HG02623 (cell line): ENCODE measurements around the gene NEAT1.

Experiments
- ATAC-seq: cut with Tn5 transposase; IDR thresholded peaks from one replicate; pipeline ENCODE4 v1.9.1; 2021; ENCODE audit warnings: moderate library complexity; ENCODE audit not compliant: unreplicated experiment

The NEAT1 gene

DNA sequence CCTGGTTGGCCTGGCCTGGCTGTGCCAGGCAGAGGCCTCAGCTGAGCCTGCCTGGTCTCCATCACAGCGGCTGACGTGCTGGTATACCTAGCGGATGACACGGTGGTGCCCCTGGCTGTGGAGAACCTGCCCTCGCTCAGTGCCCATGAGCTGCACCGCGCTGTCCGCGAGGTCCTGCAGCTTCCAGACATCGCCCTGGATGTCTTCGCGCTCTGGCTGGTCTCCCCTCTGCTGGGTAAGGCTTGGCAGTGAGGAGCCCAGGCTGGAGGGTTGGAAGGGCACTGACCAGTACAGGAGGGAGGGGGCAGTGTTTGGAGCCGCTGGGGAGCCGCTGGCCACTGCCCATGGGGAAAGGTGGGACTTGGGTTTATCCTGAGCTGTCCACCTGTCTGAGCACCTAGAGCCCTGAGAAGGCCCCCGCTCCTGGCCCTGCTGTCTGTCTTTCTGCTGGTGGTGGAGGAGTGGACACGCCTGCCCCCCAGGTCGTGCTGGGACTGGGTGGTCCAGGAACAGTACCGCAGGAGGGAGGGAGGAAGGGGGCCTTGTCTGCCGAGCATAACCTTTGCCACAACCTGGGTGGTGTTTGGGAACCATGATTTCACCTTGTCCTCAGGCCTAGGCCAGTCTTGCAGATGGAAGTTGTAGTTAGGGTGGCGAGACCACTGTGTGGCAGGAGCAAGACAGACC lies 33.2 kb upstream of the NEAT1 start:
- ATAC-seq: no peak

DNA sequence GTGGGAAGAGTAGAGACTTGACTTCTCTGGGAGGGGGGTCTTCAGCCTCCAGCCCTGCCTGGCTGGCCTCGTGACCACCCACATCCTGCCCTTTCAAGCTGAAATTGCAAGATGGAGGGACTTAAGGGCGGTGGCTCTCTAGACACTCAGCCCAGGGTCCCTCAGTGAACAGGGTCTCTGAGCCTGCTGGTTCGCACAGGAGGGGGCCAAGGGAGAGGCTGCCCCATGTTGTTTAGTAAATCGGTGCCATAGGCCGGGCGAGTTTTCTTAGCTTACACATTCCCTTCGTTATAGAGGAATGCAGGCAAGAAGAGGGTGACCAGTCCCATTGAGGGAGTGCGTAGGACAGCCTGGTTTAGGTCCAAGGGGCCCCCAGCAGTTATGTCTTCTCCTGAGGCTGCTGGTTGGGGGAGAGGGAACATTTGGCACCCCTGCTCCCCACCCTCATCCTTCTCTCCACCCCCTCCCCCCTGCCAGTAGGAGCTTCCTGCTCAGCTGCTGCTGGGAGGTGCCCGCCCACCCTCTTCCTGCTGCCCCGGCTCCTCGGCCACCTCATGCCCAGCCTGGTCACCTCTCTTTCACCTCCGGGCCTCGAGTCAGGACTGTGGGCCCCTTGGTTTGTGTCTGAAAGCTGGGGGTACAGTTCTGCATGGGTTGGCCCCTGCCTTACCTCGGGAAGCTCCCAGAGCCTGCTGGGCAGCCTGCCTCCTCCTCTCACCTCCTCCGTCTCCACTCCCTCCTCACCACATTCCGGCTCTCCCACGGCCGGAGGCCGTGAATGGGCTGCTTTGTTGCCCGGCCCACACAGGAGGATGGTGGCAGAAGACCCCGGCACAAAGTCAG lies 32.3 kb upstream of the NEAT1 start:
- no peak for ATAC-seq

DNA sequence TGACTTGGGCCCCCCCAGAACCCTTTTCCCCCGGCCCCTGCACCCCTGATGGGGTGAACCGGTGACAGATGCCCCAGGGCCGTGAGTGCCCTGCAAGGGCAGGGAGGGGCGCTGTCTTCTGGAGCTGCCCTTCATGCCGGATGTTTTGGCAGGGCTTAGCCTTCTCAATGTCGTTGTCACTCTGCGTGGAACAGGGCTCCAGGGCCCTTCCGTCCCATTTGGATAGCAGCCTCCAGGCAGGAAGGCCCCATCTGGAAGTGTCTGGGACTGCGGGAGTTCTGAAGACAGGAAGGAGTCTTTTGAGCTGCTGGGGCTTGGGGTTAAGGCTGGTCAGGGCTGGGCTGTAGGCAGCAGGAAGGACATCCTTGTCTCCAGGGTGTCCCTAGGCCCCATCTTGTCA lies 31.6 kb upstream of the NEAT1 start:
- no peak for ATAC-seq

DNA sequence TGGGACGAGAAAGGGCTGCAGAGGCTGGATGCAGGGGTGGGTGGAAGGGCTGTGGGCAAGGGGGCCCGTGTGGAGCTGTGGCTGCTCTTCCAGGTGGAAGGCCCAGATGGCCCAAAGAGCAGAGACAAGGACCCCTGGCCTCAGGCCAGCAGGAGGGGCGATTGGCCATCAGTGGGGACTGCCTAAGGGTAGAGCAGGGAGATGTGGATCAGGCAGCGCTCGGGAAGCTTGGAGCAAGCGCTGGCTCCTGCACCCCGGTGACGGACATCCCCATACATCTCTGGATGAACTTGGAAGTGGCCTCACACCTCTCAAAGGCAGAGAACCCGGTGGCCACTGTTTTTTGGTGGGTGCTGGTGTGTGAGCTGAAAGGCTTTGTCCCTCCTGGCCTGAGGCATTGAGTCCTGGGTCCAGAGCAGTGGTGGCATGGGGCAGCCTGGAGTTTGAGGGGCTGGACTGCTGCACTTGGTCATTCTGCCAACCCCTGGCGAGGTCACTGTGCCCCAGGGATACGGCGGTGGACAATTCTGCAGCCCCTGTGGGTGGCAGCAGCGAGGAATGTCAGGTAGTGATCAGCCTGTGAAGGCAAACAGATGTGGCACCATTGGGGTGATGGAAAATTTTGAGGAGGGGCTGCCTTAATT lies 30.3 kb upstream of the NEAT1 start:
- ATAC-seq: no peak

DNA sequence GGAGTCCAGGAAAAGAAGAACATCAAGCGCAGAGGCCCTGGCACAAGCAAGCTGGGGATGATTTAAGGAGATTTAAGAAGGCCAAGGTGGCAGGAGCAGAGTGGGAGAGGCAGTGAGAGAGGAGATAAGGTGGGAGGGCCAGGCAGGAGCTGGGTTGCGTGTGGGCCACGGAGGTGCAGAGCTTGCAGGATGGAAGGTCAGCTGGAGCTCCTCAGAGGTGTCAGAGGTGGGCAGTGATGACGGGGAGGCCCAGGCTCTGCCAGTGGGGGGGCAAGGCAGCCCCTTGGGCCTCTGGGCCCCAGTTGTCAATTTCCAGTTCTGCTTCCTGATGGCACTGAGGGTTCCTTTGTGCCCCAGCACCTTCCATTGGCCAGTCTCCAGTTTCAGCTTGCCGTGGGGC lies 29.7 kb upstream of the NEAT1 start:
- no peak for ATAC-seq

DNA sequence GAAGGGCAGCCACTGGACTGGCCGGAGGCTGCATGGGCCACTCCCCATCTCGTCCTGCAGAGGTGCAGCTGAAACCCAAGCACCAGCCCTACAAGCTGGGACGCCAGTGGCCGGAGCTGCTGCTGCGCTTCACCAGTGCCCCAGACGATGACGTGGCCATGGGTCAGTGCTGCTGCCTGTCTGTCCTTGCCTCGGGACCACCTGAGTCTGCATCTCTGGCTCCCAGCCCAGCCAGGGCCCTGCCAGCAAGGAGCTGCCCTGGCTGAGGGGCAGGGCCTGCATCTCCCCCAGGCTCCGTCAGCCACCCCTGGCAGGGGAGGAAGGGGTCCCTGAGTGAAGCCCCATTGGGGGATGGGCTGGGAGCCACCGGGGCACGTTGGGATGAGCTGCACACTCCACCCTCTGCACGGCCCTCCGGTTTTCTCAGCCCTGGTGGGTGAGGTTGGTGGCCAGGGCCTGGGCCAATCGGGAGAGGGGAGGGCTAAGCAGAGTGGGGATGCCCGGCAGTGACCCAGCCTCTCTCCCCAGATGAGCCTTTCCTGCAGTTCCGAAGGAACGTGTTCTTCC lies 29.0 kb upstream of the NEAT1 start:
- no peak for ATAC-seq

DNA sequence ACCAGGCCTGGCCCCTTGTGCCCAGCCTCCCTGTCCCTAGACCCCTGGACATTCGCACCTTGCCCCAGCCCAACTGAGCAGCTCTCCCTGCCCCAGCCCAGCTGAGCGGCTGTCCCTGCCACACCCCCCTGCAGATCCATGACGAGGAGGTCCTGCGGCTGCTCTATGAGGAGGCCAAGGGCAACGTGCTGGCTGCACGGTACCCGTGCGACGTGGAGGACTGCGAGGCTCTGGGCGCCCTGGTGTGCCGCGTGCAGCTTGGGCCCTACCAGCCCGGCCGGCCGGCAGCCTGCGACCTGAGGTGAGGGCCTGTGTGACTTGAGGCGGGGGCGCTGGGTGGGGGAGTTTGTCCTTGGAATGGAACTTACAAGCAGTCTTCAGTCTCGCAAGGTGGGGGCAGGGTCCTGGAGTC lies 28.5 kb upstream of the NEAT1 start:
- ATAC-seq: no peak

DNA sequence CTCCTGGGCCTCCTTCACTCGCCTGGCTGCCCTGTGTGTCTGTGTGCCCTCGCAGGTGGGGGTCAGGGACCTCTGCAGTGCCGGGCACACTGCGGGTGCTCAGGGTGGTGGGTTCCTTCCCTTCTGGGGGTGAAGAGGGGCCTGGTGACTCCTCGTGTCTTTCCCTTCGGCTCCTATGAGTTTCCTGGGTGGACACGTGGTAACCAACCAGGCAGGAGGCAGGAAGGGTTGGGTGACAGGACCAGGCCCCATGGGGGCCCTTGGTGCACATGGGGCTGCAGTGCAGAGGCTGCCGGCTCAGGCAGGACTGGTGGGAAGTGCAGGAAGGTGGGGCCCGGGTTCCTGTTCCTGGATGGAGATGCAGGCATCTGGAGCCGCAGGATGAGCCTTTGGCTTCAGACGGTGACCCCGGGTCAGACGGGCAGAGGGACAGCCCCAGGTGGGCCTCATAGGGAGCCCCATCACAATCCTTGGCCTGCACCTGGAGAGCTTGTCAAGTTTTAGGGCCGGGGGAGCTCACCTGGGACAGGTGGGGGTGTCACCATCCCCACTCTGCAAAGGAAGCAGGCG lies 26.6 kb upstream of the NEAT1 start:
- ATAC-seq: no peak

DNA sequence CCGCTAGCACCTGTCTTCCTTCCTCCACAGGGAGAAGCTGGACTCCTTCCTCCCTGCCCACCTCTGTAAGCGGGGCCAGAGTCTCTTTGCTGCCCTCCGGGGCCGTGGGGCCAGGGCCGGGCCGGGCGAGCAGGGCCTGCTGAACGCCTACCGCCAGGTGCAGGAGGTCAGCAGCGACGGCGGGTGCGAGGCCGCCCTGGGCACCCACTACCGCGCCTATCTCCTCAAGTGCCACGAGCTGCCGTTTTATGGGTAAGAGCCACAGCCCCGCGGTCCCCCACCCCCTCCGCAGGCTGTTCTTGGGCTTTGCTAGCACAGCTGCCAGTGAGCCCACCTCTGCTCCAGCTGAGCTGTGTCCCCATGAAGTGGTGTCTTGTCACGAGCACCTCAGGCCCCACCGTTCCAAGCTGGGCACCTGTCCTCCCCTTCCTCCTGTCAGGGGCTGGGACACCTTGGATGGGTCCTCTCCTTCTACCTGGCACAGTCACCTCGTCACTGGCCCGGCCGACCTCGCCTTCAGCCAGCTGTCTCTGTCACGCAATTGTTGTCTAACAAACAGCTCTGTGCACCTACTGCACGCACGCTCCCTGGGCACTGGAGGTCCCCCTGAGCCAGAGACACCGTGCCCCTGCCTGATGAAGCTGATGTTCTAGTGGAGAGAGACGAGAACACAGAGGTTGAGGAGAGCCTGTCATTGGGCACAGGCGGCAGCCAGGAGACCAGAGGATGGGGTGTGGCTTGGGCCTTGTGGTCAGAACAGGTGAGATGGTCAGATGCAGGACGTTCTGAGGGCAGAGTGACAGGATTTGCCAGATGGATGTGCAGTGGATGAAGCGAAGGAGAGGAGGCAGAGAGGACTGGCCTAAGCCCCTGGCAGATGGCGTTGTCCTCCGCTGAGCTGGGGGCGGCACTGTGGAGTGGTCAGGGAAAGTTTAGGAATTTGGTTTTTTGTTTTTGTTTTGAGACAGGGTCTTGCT lies 25.5 kb upstream of the NEAT1 start:
- ATAC-seq: no peak

DNA sequence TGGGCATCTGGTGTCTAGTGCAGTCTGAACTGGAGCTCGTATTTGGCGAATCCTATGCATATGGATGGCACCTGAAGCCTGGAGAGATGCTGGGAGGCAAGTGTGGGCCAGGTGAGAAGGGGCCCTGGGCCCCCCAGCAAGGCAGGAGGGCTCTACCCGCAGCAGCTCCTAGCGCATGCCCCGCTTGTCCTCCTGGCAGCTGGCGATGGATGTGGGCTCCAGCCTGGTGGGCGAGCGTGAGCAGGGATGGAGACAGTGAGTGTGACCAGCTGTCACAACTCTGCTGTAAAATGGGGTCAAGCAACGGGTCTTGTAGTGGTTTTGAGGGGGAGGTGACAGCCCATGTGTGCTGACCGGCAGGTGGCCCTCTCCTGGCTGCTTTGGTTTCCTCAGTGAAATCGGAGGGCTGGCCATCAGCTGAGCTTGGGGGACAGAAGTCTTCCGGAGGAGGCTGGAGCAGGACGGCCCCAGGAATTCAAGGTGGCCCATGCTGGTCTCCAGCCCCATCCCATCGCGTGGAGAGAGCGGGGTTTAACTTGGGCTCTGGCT lies 24.2 kb upstream of the NEAT1 start:
- no peak for ATAC-seq

DNA sequence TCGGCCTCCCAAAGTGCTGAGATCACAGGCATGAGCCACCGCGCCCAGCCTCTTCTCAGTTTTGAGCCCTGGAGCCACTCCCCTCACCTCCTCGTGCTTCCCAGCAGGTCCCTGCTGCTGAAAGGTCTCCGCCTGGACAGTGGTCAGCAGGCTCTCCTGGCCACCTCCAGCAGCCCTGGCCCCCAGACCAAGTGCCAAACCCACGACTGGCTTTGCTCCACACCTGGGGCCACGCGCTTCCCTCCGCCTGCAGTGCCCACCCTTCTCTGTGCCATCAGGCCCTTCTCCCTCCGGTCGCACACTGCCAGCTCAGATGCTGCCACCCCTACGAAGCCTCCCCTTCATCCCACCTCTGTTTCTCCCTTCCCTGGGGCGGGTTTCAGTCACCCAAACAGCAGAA lies 23.3 kb upstream of the NEAT1 start:
- no peak for ATAC-seq

DNA sequence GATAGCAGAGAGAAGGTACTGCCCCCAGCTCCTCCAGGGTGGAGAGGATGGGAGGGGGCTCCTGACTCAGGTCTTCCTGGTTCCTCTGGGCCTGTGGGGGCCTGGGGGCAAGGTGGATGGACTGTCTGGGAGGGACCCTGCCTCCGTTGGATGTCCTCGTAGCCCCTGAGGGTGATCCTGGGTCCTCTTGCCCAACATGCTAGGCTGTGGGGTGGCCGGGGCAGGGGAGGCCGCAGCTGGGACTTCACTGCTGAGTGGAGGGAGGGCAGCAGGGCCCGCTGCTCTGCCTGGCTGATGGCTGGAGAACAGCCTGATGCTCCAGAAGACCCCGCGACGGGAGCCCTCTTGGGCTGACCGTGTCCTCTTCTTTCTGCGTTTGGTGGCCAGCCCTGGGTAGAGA lies 22.8 kb upstream of the NEAT1 start:
- no peak for ATAC-seq

DNA sequence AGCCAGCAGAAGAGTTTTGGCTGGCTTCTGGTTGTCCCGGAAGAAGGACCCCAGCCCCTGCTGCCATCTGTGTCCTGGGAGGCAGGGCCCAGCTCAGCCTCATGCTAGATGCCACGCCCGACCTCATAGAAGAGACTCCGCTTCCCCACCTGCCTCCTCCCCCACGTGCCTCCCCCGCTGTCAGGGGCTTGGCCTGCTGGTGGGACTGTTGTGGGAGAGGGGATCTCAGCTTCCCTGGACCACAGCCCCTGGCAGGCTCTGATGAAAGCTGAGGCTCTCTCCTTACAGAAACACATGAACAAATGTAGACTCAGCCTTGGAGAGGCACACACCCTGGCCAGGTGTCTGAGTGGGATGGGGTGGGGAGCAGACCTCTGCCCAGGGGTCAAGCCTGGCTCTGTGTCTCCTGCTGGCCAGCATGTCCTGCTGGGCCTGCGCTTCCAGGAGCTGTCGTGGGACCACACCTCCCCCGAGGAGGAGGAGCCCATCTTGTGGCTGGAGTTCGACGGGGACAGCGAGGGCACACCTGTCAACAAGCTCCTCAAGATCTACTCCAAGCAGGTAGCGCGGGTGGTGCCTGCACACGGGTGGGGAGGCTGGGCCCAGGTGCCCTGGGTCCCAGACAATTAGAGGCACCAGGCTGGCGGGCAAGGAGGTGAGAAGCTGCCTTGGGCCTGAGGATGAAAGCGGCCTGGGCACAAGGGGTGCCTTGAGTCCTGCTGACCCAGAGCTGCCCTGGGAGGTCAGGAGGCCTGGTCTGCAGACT lies 22.1 kb upstream of the NEAT1 start:
- ATAC-seq: no peak

DNA sequence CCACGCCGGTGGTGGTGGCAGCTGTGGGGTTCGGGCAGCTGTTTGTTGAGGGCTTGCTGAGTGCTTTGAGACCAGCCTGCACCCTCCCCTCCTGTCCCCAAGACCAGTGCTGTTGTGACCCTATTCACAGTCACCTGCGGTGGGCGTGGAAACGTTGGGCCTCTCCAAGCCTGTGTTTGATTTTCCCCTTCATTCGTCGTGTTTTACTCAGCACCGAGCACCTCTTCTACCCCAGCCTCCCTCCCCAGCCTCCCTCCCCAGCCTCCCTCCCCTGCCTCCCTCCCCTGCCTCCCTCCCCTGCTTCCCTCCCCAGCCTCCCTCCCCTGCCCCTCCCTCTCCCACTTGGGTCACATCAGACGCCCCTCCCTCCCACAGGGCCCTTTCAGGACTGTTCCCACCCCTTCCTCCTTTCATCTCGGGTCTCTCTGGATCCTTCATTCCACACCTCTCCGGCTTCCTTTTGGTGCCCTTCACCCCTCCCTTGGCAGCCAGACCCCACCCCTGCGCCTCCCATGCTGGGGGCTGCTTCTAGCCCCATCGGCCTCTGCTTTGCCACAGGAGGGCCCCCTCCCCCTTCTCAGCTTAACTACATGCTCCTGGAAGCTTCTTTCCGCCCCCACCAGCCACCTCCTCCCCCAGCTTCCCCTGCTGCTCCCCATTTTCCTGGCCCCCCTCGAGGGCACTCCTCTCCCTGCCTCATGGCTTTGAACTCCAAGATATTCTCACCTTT lies 21.4 kb upstream of the NEAT1 start:
- ATAC-seq: no peak

DNA sequence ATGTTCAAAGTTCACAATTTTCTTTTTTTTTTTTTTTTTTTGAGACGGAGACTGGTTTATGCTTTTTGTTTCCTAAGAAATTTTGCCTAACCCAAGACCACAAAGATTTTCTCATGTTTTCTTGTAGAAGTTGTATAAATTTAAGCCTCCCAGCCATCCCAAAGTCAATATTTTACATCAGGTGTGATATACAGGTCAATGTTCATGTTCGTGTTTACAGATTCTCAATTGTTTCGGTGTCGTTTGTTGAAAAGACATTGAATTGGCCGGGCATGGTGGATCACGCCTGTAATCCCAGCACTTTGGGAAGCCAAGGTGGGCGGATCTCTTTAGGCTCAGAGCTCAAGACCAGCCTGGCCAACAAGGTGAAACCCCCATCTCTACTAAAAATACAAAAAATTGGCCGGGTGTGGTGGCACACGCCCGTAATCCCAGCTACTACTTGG lies 20.8 kb upstream of the NEAT1 start:
- ATAC-seq: no peak

DNA sequence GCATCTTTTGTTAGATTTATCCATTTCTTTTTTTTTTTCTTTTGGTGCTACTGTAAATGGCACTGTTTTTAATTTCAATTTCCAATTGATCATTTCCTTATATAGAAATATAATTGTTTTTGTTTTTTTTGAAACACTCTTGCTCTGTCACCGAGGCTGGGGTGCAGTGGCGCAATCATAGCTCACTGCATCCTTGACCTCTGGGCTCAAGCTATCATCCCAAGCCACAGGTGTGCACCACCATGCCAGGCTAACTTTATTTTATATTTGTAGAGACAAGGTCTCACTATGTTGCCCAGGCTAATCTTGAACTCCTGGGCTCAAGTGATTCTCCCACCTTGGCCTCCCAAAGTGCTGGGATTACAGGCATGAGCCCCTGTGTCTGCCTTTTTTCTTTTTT lies 19.8 kb upstream of the NEAT1 start:
- no peak for ATAC-seq

DNA sequence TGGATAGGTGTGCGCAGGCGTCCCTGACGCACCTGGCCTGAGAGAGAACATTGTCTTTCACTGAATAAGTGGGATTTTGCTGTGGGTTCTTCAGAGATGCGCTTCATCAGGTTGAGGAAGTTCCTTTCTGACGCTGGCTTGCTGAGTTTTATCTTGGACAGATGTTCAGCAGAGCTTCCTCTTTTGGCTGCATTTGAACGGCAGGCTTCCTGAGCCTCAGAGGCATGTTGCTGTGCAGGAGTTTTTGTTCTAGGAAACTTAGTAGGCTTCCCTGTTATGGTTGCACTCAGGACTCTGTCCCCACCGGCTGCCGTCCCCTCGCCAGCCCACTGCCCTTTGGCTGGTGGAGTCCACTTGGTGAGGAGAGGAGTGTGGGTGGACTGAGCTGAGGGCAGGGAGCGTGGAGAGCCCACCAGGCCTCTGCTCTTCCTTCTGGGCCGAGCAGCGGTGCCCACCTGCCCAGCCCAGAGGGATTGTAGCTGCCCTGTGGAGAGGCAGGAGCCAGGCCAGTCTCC lies 18.9 kb upstream of the NEAT1 start:
- ATAC-seq: no peak

DNA sequence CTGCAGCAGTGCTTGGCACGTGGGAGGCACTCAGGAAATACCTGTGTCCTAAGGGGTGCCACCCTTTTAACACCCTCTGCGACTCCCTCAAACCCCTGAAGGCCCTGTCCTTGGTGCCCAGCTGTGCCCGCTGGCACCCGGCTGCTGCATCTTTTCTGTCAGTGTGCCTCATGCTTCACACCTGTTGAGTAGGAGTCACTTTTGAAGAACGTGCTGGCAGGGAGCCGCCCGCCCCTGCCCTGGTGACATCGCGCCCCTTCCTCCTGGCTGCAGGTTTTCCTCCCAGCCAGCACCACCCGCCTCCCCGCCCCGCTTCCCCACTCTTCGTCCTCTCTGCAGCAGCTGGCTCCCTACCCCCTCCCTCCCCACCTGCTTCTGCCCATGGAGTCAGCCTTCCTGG lies 18.4 kb upstream of the NEAT1 start:
- ATAC-seq: no peak
